Heart right ventricle (tissue), 16 donors: ENCODE results near the gene RAB6B. TPM values are rescaled to one million over a fixed set of nuclear protein-coding genes. Genes with fewer than 3 reads are reported as not detected.

Experiments
- ATAC-seq, 8 donors: fragments of 200-7000 bp; cut with Tn5 transposase; one replicate each; pipeline ENCODE4 v1.9.1; 2020; ENCODE audit warnings: mild to moderate bottlenecking in 8 of 8, moderate library complexity in 8 of 8, moderate number of reproducible peaks in 1 of 8
- DNase-seq, 2 donors: peaks; one replicate each; pipeline ENCODE4 v3.0.0-alpha.2; 2020
- H3K27ac ChIP-seq, 10 donors: fragments of 200-600 bp; sonication (generic) in 2 of 10; one replicate each; pipeline versions ENCODE4 v1.5.0 to v1.8.0; 2020 to 2022; ENCODE audit warnings: mild to moderate bottlenecking in 3 of 10
- H3K27me3 ChIP-seq, 7 donors: fragments of 200-600 bp; one replicate each; pipeline ENCODE4 v1.8.0; 2021 to 2022; ENCODE audit warnings: mild to moderate bottlenecking in 2 of 7
- H3K36me3 ChIP-seq, 9 donors: fragments of 200-600 bp; sonication (generic) in 1 of 9; one replicate each; pipeline versions ENCODE4 v1.5.0 to v1.8.0; 2020 to 2022; ENCODE audit warnings: mild to moderate bottlenecking in 2 of 9
- H3K4me1 ChIP-seq, 9 donors: fragments of 200-600 bp; sonication (generic) in 1 of 9; one replicate each; pipeline versions ENCODE4 v1.5.0 to v1.8.0; 2020 to 2022; ENCODE audit warnings: mild to moderate bottlenecking in 4 of 9
- H3K4me3 ChIP-seq, 10 donors: fragments of 200-600 bp; sonication (generic) in 2 of 10; one replicate each; pipeline versions ENCODE4 v1.5.0 to v1.8.0; 2020 to 2022; ENCODE audit warnings: mild to moderate bottlenecking in 7 of 10, moderate library complexity in 2 of 10
- H3K9me3 ChIP-seq, 11 donors: fragments of 200-600 bp in 10 of 11; sonication (generic) in 2 of 11; one replicate each; pipeline versions ENCODE4 v1.5.0 to v1.8.0; 2013 to 2022; ENCODE audit warnings: mild to moderate bottlenecking in 2 of 11, control low read depth in 1 of 11, moderate library complexity in 1 of 11
- WGBS, 2 donors: extraction: QIAGEN DNeasy Blood & Tissue Kit; methylation state at CpG; one replicate each; pipeline ENCODE4 v1.1.7; 2013; ENCODE audit warnings: inconsistent platforms in 1 of 2; 5-methylcytosine and 5-hydroxymethylcytosine counted together
- intact Hi-C, 10 donors: fragments of 100-400 bp; cut with DNase I; formaldehyde crosslinking; loops; one replicate each; pipeline versions ENCODE4 v1.11.1 to v1.14.2; 2022
- polyA plus RNA-seq, 2 donors: library from polyadenylated mRNA; stranded (reverse); fragments of 200-250 nt; gene quantifications; one replicate each; pipeline ENCODE4 v1.2.3, GENCODE V29; 2013
- total RNA-seq, 10 donors: library from RNA; stranded (reverse); fragmentation: NEBNext Ultra II Directional in 3 of 10; extraction: Animal tissue kit (Norgen Biotek cat#: 25700) in 3 of 10; gene quantifications; one replicate each; pipeline versions ENCODE4 v1.2.1 to v1.2.4, GENCODE V29; 2021 to 2023
- TF ChIP-seq, protein P1 (sequence below), 9 donors: fragments of 200-600 bp; sonication (generic) in 2 of 9; IDR thresholded peaks; one replicate each; pipeline versions ENCODE4 v1.5.0 to v1.8.0; 2021 to 2022; ENCODE audit warnings: antibody characterized with exemption in 9 of 9, mild to moderate bottlenecking in 5 of 9, moderate library complexity in 1 of 9
- donor health status: Arrhythmogenic right ventricular cardiomyopathy.
- donor health status: ischemic (EF 13 %, LVEDD 7.1; RV severe dilation, severe dysfunction).
- donor health status: healthy with polysubstance abuse.
- donor health status: DM: no; HTN: yes; CAD: no.
- donor health status: DM: no; HTN: no; CAD: no.
- donor health status: ischemic (EF 25% LVEDD 6.9; RV normal size, moderate dysfunction).
- donor health status: ischemic (EF 25% LVEDD 5.7; RV mildly dilated, moderate dysfunction).
- donor health status: healthy.
- donor health status: DM: yes; HTN: yes; CAD: no.
- donor health status: Ischemic cardiomyopathy.
- donor health status: ischemic (EF 35%, LVEDD 5.7; RV mildly dilated, moderate dysfunction).
- donor health status: nonischemic (EF 11% LVEDD 7.7; RV severe dilation, severe dysfunction).
- donor health status: DM: yes; HTN: yes; CAD: no.
- donor health status: PGD.
- donor health status: ischemic (EF 29% LVEDD 5.4; RV normal size, mild dysfunction).
- donor health status: nonischemic (EF 23%, LVEDD 6.1; RV moderate dilation, normal function).

RAB6B gene
- total and polyA plus RNA-seq, 12 donors: 7.0 to 73.8 (median 44.2) TPM

DNA sequence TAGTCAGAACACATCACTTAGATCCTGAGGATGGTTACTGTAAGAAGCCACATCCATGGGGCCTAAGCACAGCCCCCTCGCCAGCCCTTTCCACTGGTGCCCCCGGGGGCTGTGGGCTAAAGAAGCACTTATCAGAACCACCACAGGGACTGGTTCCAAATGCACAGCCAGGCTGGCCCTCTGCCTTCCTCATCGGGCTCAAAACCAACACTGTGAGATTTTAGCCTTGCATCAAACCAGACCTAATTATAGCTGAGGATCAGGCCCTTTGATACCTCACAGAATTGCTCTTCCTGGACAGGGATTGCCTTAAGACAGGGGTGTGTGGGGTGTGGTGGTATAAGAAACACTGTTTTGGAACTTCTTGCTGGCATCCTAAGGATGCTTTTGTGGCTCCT, 66.4 kb downstream of the RAB6B start:
- DNase-seq (peak in 1 of 2 donors; percentile 30), ATAC-seq (peak; percentile 50 to 88 (median 68))
- Histone ChIP-seq H3K4me3 (no peak overlapping the region), H3K4me1 (peaks cover 0 to 22% (median 11%) of the 10 kb centered on the region in 9 donors), H3K27me3 (no peaks in the 10 kb centered on the region), H3K27ac (peak overlapping the region in 9 of 10 donors; percentile 6 to 59 (median 52)), H3K9me3 (no peaks in the 10 kb centered on the region), H3K36me3 (peaks cover 0 to 45% (median 0%) of the 10 kb centered on the region in 9 donors)
- 52 to 56% methylated on average over 3 of the region's 3 CpGs for WGBS, 2 donors
- TF ChIP-seq, protein P1, sequence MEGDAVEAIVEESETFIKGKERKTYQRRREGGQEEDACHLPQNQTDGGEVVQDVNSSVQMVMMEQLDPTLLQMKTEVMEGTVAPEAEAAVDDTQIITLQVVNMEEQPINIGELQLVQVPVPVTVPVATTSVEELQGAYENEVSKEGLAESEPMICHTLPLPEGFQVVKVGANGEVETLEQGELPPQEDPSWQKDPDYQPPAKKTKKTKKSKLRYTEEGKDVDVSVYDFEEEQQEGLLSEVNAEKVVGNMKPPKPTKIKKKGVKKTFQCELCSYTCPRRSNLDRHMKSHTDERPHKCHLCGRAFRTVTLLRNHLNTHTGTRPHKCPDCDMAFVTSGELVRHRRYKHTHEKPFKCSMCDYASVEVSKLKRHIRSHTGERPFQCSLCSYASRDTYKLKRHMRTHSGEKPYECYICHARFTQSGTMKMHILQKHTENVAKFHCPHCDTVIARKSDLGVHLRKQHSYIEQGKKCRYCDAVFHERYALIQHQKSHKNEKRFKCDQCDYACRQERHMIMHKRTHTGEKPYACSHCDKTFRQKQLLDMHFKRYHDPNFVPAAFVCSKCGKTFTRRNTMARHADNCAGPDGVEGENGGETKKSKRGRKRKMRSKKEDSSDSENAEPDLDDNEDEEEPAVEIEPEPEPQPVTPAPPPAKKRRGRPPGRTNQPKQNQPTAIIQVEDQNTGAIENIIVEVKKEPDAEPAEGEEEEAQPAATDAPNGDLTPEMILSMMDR (IDR thresholded peaks at IDR 0.05): no peak
- intact Hi-C loops: loop anchor here in 3 of 10 donors (5.0 to 10.0 kb wide), 2 partner anchors 68 to 405 kb away; partner anchors contain the start of gene RAB6B (in 2 of the 3)

DNA sequence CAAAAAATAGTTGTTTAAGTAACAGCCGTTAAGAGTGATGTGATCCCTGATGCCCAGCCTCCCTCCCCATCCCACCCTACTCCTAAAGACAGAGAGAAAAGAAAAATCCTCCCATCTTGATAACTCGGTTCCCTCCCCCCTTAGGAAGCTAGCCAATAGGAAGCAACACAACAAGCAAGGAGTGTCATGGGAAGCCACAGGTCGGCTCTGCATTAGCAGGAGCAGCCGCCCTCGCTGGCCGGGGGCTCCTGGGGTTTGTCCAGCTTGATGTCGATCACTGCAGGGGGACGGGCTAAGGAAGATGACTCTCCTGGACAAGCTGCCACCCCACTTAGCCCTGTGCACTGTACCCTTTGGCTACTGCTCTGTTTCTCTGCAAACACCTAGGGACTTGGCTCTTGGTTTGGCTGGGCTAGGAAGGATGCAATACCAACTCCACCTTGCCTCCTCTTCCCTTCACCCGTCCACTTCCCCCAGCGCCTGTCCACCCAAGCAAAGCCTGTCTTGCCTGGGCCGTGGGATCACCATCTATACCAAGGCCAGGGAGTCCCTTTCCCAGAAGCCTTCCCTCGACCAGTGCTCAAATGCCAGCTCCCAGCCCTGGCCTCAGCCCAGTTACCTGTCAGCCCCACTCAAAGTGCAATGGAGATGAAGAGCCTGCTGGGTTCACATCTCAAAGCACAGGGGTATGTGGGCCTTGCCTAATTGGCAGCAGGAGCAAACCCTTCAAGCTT, 66.9 kb downstream of the RAB6B start:
- H3K4me3 ChIP-seq: no peak overlapping the region
- peaks cover 0 to 22% (median 11%) of the 10 kb centered on the region in 9 donors for H3K4me1 ChIP-seq
- no peaks in the 10 kb centered on the region for H3K27me3 ChIP-seq
- peak overlapping the region in 6 of 10 donors; percentile 20 to 59 (median 54) for H3K27ac ChIP-seq
- peak; percentile 45 to 49 for DNase-seq
- 73 to 78% methylated on average over 12 of the region's 12 CpGs for WGBS, 2 donors
- peaks cover 0 to 47% (median 0%) of the 10 kb centered on the region in 9 donors for H3K36me3 ChIP-seq
- intact Hi-C loops: loop anchor here in 3 of 10 donors (5.0 to 10.0 kb wide), 2 partner anchors 69 to 406 kb away; partner anchors contain the start of gene RAB6B (in 2 of the 3)
- no peaks in the 10 kb centered on the region for H3K9me3 ChIP-seq
- TF ChIP-seq, protein P1 (IDR thresholded peaks at IDR 0.05): no peak
- ATAC-seq: peak; percentile 39 to 85 (median 74)

GRCh38 chr3:133827684-133828083, 68.0 kb downstream of the RAB6B start:
- Histone ChIP-seq H3K36me3 (peaks cover 0 to 50% (median 0%) of the 10 kb centered on the region in 9 donors), H3K9me3 (no peaks in the 10 kb centered on the region), H3K4me1 (peaks cover 0 to 22% (median 11%) of the 10 kb centered on the region in 9 donors), H3K4me3 (no peak overlapping the region), H3K27me3 (no peaks in the 10 kb centered on the region), H3K27ac (no peak overlapping the region)
- DNase-seq: no peak
- intact Hi-C loops: loop anchor here in 3 of 10 donors (5.0 to 10.0 kb wide), 2 partner anchors 70 to 407 kb away; partner anchors contain the start of gene RAB6B (in 2 of the 3)
- 93 to 96% methylated on average over 4 of the region's 4 CpGs for WGBS, 2 donors
- TF ChIP-seq, protein P1 (IDR thresholded peaks at IDR 0.05): no peak
- no peak for ATAC-seq

GRCh38 chr3:133827136-133827535, 68.5 kb downstream of the RAB6B start:
- TF ChIP-seq, protein P1 (IDR thresholded peaks at IDR 0.05): no peak
- Histone ChIP-seq H3K4me1 (peaks cover 0 to 25% (median 11%) of the 10 kb centered on the region in 9 donors), H3K27me3 (no peaks in the 10 kb centered on the region), H3K27ac (no peak overlapping the region), H3K9me3 (no peaks in the 10 kb centered on the region), H3K36me3 (peaks cover 0 to 53% (median 0%) of the 10 kb centered on the region in 9 donors), H3K4me3 (no peak overlapping the region)
- intact Hi-C loops: loop anchor here in 3 of 10 donors (5.0 to 10.0 kb wide), 2 partner anchors 70 to 408 kb away; partner anchors contain the start of gene RAB6B (in 2 of the 3)
- DNase-seq: no peak
- no peak for ATAC-seq
- 53 to 63% methylated on average over 1 of the region's 1 CpG for WGBS, 2 donors
